Peyer's patch (tissue), 4 donors: ENCODE measurements around the gene BEND7.
"Not testable (repeated sequence)": the region's sequence is repeated elsewhere in the genome, so short reads cannot be mapped to it uniquely, and the experiment has no call there.

Source experiments
- CTCF ChIP-seq, 6 experiments: fragments of 450-650 bp in 4 of 6; fragments of 200-600 bp in 2 of 6; sonication (generic) in 1 of 6; IDR thresholded peaks; one replicate each; pipeline ENCODE4 v1.5.1; 2017 to 2019; ENCODE audit warnings: antibody characterized with exemption in 6 of 6, mild to moderate bottlenecking in 3 of 6, moderate library complexity in 1 of 6
- POLR2A ChIP-seq, 2 donors: fragments of 450-650 bp; IDR thresholded peaks; one replicate each; pipeline ENCODE4 v1.5.1; 2017; ENCODE audit warnings: antibody characterized with exemption in 2 of 2, mild to moderate bottlenecking in 2 of 2, moderate library complexity in 2 of 2

- TF ChIP-seq CTCF, POLR2A (IDR thresholded peaks at IDR 0.05): not testable (repeated sequence)
These were observed 100.9 kb downstream of the BEND7 start for GRCh38 chr10:13427943-13428342.
